Stimulated activated CD8-positive, alpha-beta memory T cell treated with anti-CD3 and anti-CD28 coated beads, Interleukin-7, amount 100 ng/mL, for 48 hours (primary cell): ENCODE data around the gene FAM111A.

Source experiments
- DNase-seq, 2 donors: peaks; one replicate each; pipeline ENCODE4 v3.0.0-alpha.2; 2020; ENCODE audit warnings: low read depth in 1 of 2; ENCODE audit errors: extremely low read depth in 1 of 2

FAM111A gene

GRCh38 chr11:59141191-59141590, 1.5 kb upstream of the FAM111A start:
- DNase-seq, result no peak

GRCh38 chr11:59141673-59142460, 789 bp upstream of the FAM111A start:
- no peak for DNase-seq

- DNase-seq, result no peak
Observed at GRCh38 chr11:59144096-59144495, 1.4 kb downstream of the FAM111A start.

GRCh38 chr11:59144579-59145345, 2.1 kb downstream of the FAM111A start:
- DNase-seq, result peak; percentile 50 to 63

GRCh38 chr11:59145534-59145933, 2.9 kb downstream of the FAM111A start:
- no peak for DNase-seq

- DNase-seq, result no peak
Observed at GRCh38 chr11:59151761-59152160, 9.1 kb downstream of the FAM111A start.

- DNase-seq, result no peak
Observed at GRCh38 chr11:59152312-59152951, 9.8 kb downstream of the FAM111A start.

- no peak for DNase-seq
Observed at GRCh38 chr11:59154610-59155009, 12.0 kb downstream of the FAM111A start.

- DNase-seq, result no peak
Observed at GRCh38 chr11:59157433-59157832, 14.8 kb downstream of the FAM111A start.

GRCh38 chr11:59158206-59159068, 15.8 kb downstream of the FAM111A start:
- DNase-seq, result no peak

- DNase-seq, result no peak
Observed at GRCh38 chr11:59164028-59164427, 21.4 kb downstream of the FAM111A start.

GRCh38 chr11:59171508-59172322, 29.1 kb downstream of the FAM111A start, which contains the start of gene DTX4:
Gene DTX4 (plus strand): TSS chr11:59172132. CDS start chr11:59172596, 464 bp downstream.
- DNase-seq, result peak; percentile 71 to 84

GRCh38 chr11:59172345-59173079, 29.9 kb downstream of the FAM111A start:
- DNase-seq, result no peak

GRCh38 chr11:59173080-59173963, 30.7 kb downstream of the FAM111A start:
- DNase-seq, result no peak

- no peak for DNase-seq
Observed at GRCh38 chr11:59173964-59174663, 31.5 kb downstream of the FAM111A start.

GRCh38 chr11:59174664-59175033, 32.0 kb downstream of the FAM111A start:
- DNase-seq, result no peak

GRCh38 chr11:59175091-59175501, 32.4 kb downstream of the FAM111A start:
- DNase-seq, result no peak

- no peak for DNase-seq
Observed at GRCh38 chr11:59176330-59176729, 33.7 kb downstream of the FAM111A start.
